Measurements from ENCODE around the gene MLN. TPM values are rescaled to one million over a fixed set of nuclear protein-coding genes. Genes with fewer than 3 reads are reported as not detected.

MLN gene
- total and polyA plus RNA-seq, 2 of the 4 experiments (the other 2 are of a cell fraction) = not detected

DNA sequence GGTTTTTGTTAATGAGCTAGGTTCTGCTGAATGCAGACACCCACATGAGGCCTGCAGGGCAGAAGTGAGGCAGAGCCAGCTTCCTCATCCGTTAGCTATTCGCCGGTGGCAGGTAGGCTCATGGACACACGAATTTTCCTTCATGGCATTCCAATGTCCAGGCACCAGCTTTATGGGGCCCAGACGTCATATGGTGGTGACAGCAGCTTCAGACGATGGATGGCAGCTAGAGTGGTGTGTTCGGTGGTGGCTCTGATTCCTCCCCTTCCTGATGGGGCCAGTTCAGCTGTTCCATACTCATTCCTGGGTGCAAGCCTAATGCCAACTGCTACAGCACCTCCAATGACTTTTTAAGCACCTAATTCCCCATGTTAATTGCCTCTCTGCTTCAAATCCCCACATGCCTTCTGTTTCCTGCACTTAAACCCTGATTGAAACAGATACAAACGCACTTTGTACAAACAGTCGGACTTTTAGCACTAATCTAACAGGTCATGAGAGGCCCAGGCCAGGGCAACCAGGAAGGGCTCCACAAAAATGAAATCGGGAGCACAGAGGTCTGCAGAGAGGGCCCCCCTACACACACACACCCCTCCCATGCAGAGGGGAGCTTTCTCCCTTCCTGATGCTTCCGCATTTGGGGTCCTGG, 35.7 kb upstream of the MLN start:
- Histone ChIP-seq H3K18ac (ENCODE audit: low read depth, low read length) (peak overlapping the region; percentile 67), H4K20me1 (ENCODE audit: insufficient read depth, low read length) (no peaks in the 10 kb centered on the region), H3K4me2 (ENCODE audit: low read depth, low read length) (peak overlapping the region; percentile 18; the same call in 1 of the 2 replicates), H2AK9ac (replicated peaks; ENCODE audit: low read depth, low read length, poor library complexity) (peak overlapping the region; percentile 17), H3K9me3 (ENCODE audit: control insufficient read depth, insufficient read depth, low read length) (no peaks in the 10 kb centered on the region), H3K23ac (ENCODE audit: low read depth, low read length) (peak overlapping the region; percentile 73), H3K36me3 (ENCODE audit: control insufficient read depth, insufficient read depth, low read length) (no peaks in the 10 kb centered on the region), H3K9me1 (ENCODE audit: insufficient read depth, low read length) (peaks cover 35% of the 10 kb centered on the region), H2BK120ac (ENCODE audit: low read depth, low read length) (peak overlapping the region; percentile 94), H3K9ac (ENCODE audit: low read depth, low read length) (peak overlapping the region; percentile 3; the same call in 1 of the 2 replicates), H2AFZ (replicated peaks; ENCODE audit: low read length, poor library complexity) (peak overlapping the region; percentile 83), H2AK5ac (ENCODE audit: low read depth, low read length) (peak overlapping the region; percentile 100), H2BK20ac (ENCODE audit: low read depth, low read length) (peak overlapping the region; percentile 96), H2BK5ac (ENCODE audit: low read depth, low read length, poor library complexity, severe bottlenecking) (peak overlapping the region; percentile 85), H2BK15ac (ENCODE audit: low read depth, low read length) (peak overlapping the region; percentile 52; the same call in 2 of the 3 replicates), H4K5ac (ENCODE audit: low read depth, low read length) (peak overlapping the region; percentile 73), H3K79me1 (ENCODE audit: low read depth in 1 of 2, low read length in 2 of 2) (peaks cover 0 to 14% of the 10 kb centered on the region in 2 experiments; a peak in 1 of 4 replicates), H3K4ac (ENCODE audit: low read depth, low read length) (peak overlapping the region; percentile 92), H3K56ac (ENCODE audit: extremely low read depth, insufficient read depth, low read length) (peak overlapping the region; percentile 23), H4K8ac (ENCODE audit: low read depth in 2 of 2, low read length in 2 of 2) (peak overlapping the region; percentile 47 to 92), H3K27me3 (ENCODE audit: control insufficient read depth, insufficient read depth, low read length) (no peaks in the 10 kb centered on the region), H3K14ac (replicated peaks; ENCODE audit: low read depth, low read length) (peak overlapping the region; percentile 66), H4K91ac (ENCODE audit: insufficient read depth, low read depth, low read length) (peak overlapping the region; percentile 92), H3K27ac (ENCODE audit: insufficient read depth, low read length) (peak overlapping the region; percentile 94), H3K4me1 (ENCODE audit: control insufficient read depth, insufficient read depth, low read length) (peaks cover 40% of the 10 kb centered on the region), H3K4me3 (ENCODE audit: insufficient read depth, low read depth, low read length) (no peak overlapping the region)
- dilution Hi-C loops (cut with HindIII; ENCODE audit: low sequenced_read_pairs, unreplicated experiment) = no loop called here
- DNase-seq (no peak), ATAC-seq (ENCODE audit: low read depth) (peak; percentile 6)
- TF ChIP-seq POLR2A (IDR thresholded peaks at IDR 0.05; ENCODE audit: low read depth, low read length) (no peak), CHD1 (IDR thresholded peaks at IDR 0.05; ENCODE audit: low read depth, low read length) (no peak), RFX5 (IDR thresholded peaks at IDR 0.05; ENCODE audit: low read depth, low read length) (no peak), BHLHE40 (IDR thresholded peaks at IDR 0.05; ENCODE audit: low read depth, low read length) (no peak), MAZ (IDR thresholded peaks at IDR 0.05; ENCODE audit: borderline replicate concordance, low read depth, low read length) (no peak), SMC3 (IDR thresholded peaks at IDR 0.05; ENCODE audit: low read depth, low read length) (no peak), RAD21 (IDR thresholded peaks at IDR 0.05; ENCODE audit: low read length) (no peak), RCOR1 (IDR thresholded peaks at IDR 0.05; ENCODE audit: insufficient replicate concordance, low read length) (no peak), MAFK (IDR thresholded peaks at IDR 0.05; ENCODE audit: low read depth, low read length) (no peak), MXI1 (IDR thresholded peaks at IDR 0.05; ENCODE audit: borderline replicate concordance, low read depth, low read length) (no peak), NFE2L2 (IDR thresholded peaks at IDR 0.05; ENCODE audit: low read depth, low read length) (no peak), FOS (IDR thresholded peaks at IDR 0.05; ENCODE audit: low read depth, low read length) (no peak)
- TF ChIP-seq, protein P1, sequence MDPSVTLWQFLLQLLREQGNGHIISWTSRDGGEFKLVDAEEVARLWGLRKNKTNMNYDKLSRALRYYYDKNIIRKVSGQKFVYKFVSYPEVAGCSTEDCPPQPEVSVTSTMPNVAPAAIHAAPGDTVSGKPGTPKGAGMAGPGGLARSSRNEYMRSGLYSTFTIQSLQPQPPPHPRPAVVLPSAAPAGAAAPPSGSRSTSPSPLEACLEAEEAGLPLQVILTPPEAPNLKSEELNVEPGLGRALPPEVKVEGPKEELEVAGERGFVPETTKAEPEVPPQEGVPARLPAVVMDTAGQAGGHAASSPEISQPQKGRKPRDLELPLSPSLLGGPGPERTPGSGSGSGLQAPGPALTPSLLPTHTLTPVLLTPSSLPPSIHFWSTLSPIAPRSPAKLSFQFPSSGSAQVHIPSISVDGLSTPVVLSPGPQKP (IDR thresholded peaks at IDR 0.05; ENCODE audit: borderline replicate concordance, low read depth, low read length) = no peak
- TF ChIP-seq, protein P2, sequence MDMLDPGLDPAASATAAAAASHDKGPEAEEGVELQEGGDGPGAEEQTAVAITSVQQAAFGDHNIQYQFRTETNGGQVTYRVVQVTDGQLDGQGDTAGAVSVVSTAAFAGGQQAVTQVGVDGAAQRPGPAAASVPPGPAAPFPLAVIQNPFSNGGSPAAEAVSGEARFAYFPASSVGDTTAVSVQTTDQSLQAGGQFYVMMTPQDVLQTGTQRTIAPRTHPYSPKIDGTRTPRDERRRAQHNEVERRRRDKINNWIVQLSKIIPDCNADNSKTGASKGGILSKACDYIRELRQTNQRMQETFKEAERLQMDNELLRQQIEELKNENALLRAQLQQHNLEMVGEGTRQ (IDR thresholded peaks at IDR 0.05; ENCODE audit: low read depth, low read length) = no peak
- CTCF ChIA-PET = interaction anchor here (0.6 to 1.6 kb wide), 4 partner anchors 63 to 128 kb away, joined by 3 to 5 read pairs (median 3); partner anchors contain the start of gene UQCC2
- BruUV-seq (replicated peaks) = no TSS peak
- in situ Hi-C loops (cut with MboI; ENCODE audit: low sequenced_read_pairs) = no loop called here
- POLR2A ChIA-PET (ENCODE audit: unreplicated experiment) = interaction anchor here (1.0 kb wide), 1 partner anchor 11 kb away, joined by 3 read pairs; no protein-coding TSS in a partner anchor
- WGBS, 2 experiments (ENCODE audit: extremely low coverage in 2 of 2, insufficient read length in 1 of 2) = 35% methylated on average over 4 of the region's 11 CpGs; no CpG with 5 or more reads in 1 of the 2 experiments
- intact Hi-C loops (cut with micrococcal nuclease) = loop anchor here (2.0 kb wide), 2 partner anchors 51 to 69 kb away; partner anchors contain the start of gene LEMD2
